Activated CD4-positive, alpha-beta memory T cell treated with anti-CD3 and anti-CD28 coated beads, Interleukin-2, amount 10 ng/mL, durations not matched to agents 7 days and 5 days (primary cell): Measurements from ENCODE around the gene ANGPTL1. TPM values are rescaled to one million over a fixed set of nuclear protein-coding genes. Genes with fewer than 3 reads are reported as not detected.
"Not testable (repeated sequence)": the region's sequence is repeated elsewhere in the genome, so short reads cannot be mapped to it uniquely, and the experiment has no call there.

Source experiments
- CTCF ChIA-PET: fragments of 350-600 bp; sonication (Branson Sonifier 250); formaldehyde crosslinking; loops from one replicate; lab custom pipeline; 2021; ENCODE audit warnings: antibody characterized with exemption, inconsistent platforms; lab: Charles Lee
- POLR2A ChIA-PET: fragments of 350-600 bp; sonication (Branson Sonifier 250); formaldehyde crosslinking; loops from one replicate; lab custom pipeline; 2021; ENCODE audit warnings: antibody characterized with exemption; lab: Charles Lee
- DNase-seq: peaks from one replicate; pipeline ENCODE4 v3.0.0-alpha.2; 2020
- H3K27ac Mint-ChIP-seq: one replicate; pipeline ENCODE4 v1.8.0; 2021; ENCODE audit warnings: mild to moderate bottlenecking, mixed read lengths
- H3K27me3 Mint-ChIP-seq: one replicate; pipeline ENCODE4 v1.8.0; 2021; ENCODE audit warnings: mixed read lengths
- H3K36me3 Mint-ChIP-seq: one replicate; pipeline ENCODE4 v1.8.0; 2021; ENCODE audit warnings: low read depth, mixed read lengths
- H3K4me1 Mint-ChIP-seq: one replicate; pipeline ENCODE4 v1.8.0; 2021; ENCODE audit warnings: mixed read lengths
- H3K4me3 Mint-ChIP-seq: one replicate; pipeline ENCODE4 v1.8.0; 2021; ENCODE audit warnings: mild to moderate bottlenecking, mixed read lengths
- H3K9me3 Mint-ChIP-seq: one replicate; pipeline ENCODE4 v1.8.0; 2021; ENCODE audit warnings: mixed read lengths
- total RNA-seq, 2 experiments: library from RNA; stranded (reverse); gene quantifications; one replicate each; pipeline ENCODE4 v1.2.3, GENCODE V29; 2021

Gene ANGPTL1
- total RNA-seq, 2 experiments from 2014 or later, result not detected

- POLR2A ChIA-PET, result no interaction called here
- DNase-seq, result no peak
- no peaks in the 10 kb centered on the region for H3K36me3 Mint-ChIP-seq
- no peak overlapping the region for H3K4me3 Mint-ChIP-seq
- CTCF ChIA-PET, result no interaction called here
- H3K27ac Mint-ChIP-seq, result no peak overlapping the region
- H3K4me1 Mint-ChIP-seq, result no peaks in the 10 kb centered on the region
- H3K27me3 Mint-ChIP-seq, result no peaks in the 10 kb centered on the region
- no peaks in the 10 kb centered on the region for H3K9me3 Mint-ChIP-seq
Measured at GRCh38 chr1:178849918-178850317, 21.0 kb downstream of the ANGPTL1 start.

GRCh38 chr1:178847919-178848318 lies 23.0 kb downstream of the ANGPTL1 start:
- POLR2A ChIA-PET, H3K36me3 Mint-ChIP-seq, DNase-seq, H3K27me3 Mint-ChIP-seq, H3K4me1 Mint-ChIP-seq, CTCF ChIA-PET, H3K9me3 Mint-ChIP-seq, H3K27ac Mint-ChIP-seq, H3K4me3 Mint-ChIP-seq: not testable (repeated sequence)

- ChIA-PET CTCF (no interaction called here), POLR2A (no interaction called here)
- Mint-ChIP-seq H3K36me3 (no peaks in the 10 kb centered on the region), H3K4me3 (no peak overlapping the region), H3K4me1 (no peaks in the 10 kb centered on the region), H3K27ac (no peak overlapping the region), H3K27me3 (no peaks in the 10 kb centered on the region), H3K9me3 (no peaks in the 10 kb centered on the region)
- DNase-seq, result no peak
Measured at GRCh38 chr1:178847396-178847849, 23.5 kb downstream of the ANGPTL1 start.

GRCh38 chr1:178846306-178846705 lies 24.6 kb downstream of the ANGPTL1 start:
- H3K27ac Mint-ChIP-seq, result no peak overlapping the region
- no peaks in the 10 kb centered on the region for H3K9me3 Mint-ChIP-seq
- H3K4me1 Mint-ChIP-seq, result no peaks in the 10 kb centered on the region
- H3K36me3 Mint-ChIP-seq, result no peaks in the 10 kb centered on the region
- DNase-seq, result no peak
- ChIA-PET CTCF (no interaction called here), POLR2A (no interaction called here)
- no peak overlapping the region for H3K4me3 Mint-ChIP-seq
- no peaks in the 10 kb centered on the region for H3K27me3 Mint-ChIP-seq

- Mint-ChIP-seq H3K9me3 (no peaks in the 10 kb centered on the region), H3K36me3 (no peaks in the 10 kb centered on the region), H3K27ac (no peak overlapping the region), H3K4me1 (no peaks in the 10 kb centered on the region), H3K4me3 (no peak overlapping the region), H3K27me3 (no peaks in the 10 kb centered on the region)
- ChIA-PET CTCF (no interaction called here), POLR2A (no interaction called here)
- DNase-seq, result no peak
Measured at GRCh38 chr1:178844436-178844835, 26.4 kb downstream of the ANGPTL1 start.

- no peaks in the 10 kb centered on the region for H3K27me3 Mint-ChIP-seq
- H3K9me3 Mint-ChIP-seq, result no peaks in the 10 kb centered on the region
- no peak for DNase-seq
- H3K27ac Mint-ChIP-seq, result no peak overlapping the region
- CTCF ChIA-PET, result no interaction called here
- no peaks in the 10 kb centered on the region for H3K36me3 Mint-ChIP-seq
- peaks cover 5% of the 10 kb centered on the region for H3K4me1 Mint-ChIP-seq
- POLR2A ChIA-PET, result no interaction called here
- no peak overlapping the region for H3K4me3 Mint-ChIP-seq
Measured at GRCh38 chr1:178825167-178825566, 45.7 kb downstream of the ANGPTL1 start.

- Mint-ChIP-seq H3K4me3 (no peak overlapping the region), H3K27me3 (no peaks in the 10 kb centered on the region), H3K27ac (no peak overlapping the region), H3K4me1 (peaks cover 5% of the 10 kb centered on the region), H3K9me3 (no peaks in the 10 kb centered on the region), H3K36me3 (no peaks in the 10 kb centered on the region)
- CTCF ChIA-PET, result interaction anchor here (0.6 kb wide), 1 partner anchor 596 kb away, joined by 3 read pairs; no protein-coding TSS in a partner anchor
- POLR2A ChIA-PET, result no interaction called here
- no peak for DNase-seq
Measured at GRCh38 chr1:178821134-178821866, 49.6 kb downstream of the ANGPTL1 start.

- CTCF ChIA-PET, result no interaction called here
- no peak overlapping the region for H3K27ac Mint-ChIP-seq
- no peak for DNase-seq
- H3K27me3 Mint-ChIP-seq, result no peaks in the 10 kb centered on the region
- peaks cover 5% of the 10 kb centered on the region for H3K4me1 Mint-ChIP-seq
- POLR2A ChIA-PET, result no interaction called here
- H3K9me3 Mint-ChIP-seq, result no peaks in the 10 kb centered on the region
- no peaks in the 10 kb centered on the region for H3K36me3 Mint-ChIP-seq
- H3K4me3 Mint-ChIP-seq, result no peak overlapping the region
Measured at GRCh38 chr1:178819123-178819522, 51.8 kb downstream of the ANGPTL1 start.

GRCh38 chr1:178818416-178818815 lies 52.5 kb downstream of the ANGPTL1 start:
- POLR2A ChIA-PET, result no interaction called here
- H3K9me3 Mint-ChIP-seq, result no peaks in the 10 kb centered on the region
- peaks cover 5% of the 10 kb centered on the region for H3K4me1 Mint-ChIP-seq
- no peaks in the 10 kb centered on the region for H3K27me3 Mint-ChIP-seq
- no peak overlapping the region for H3K4me3 Mint-ChIP-seq
- DNase-seq, result no peak
- no peaks in the 10 kb centered on the region for H3K36me3 Mint-ChIP-seq
- H3K27ac Mint-ChIP-seq, result no peak overlapping the region
- CTCF ChIA-PET, result no interaction called here

GRCh38 chr1:178810585-178810984 lies 60.3 kb downstream of the ANGPTL1 start:
- no peaks in the 10 kb centered on the region for H3K9me3 Mint-ChIP-seq
- no peaks in the 10 kb centered on the region for H3K4me1 Mint-ChIP-seq
- H3K4me3 Mint-ChIP-seq, result no peak overlapping the region
- H3K27me3 Mint-ChIP-seq, result no peaks in the 10 kb centered on the region
- DNase-seq, result no peak
- H3K36me3 Mint-ChIP-seq, result no peaks in the 10 kb centered on the region
- no peak overlapping the region for H3K27ac Mint-ChIP-seq
- ChIA-PET CTCF (no interaction called here), POLR2A (no interaction called here)

- Mint-ChIP-seq H3K27ac (no peak overlapping the region), H3K4me1 (no peaks in the 10 kb centered on the region)
Measured at GRCh38 chr1:178808529-178808928, 62.3 kb downstream of the ANGPTL1 start.

GRCh38 chr1:178806665-178807300 lies 64.1 kb downstream of the ANGPTL1 start:
- Mint-ChIP-seq H3K27ac (no peak overlapping the region), H3K27me3 (no peaks in the 10 kb centered on the region), H3K36me3 (no peaks in the 10 kb centered on the region), H3K4me1 (no peaks in the 10 kb centered on the region), H3K9me3 (no peaks in the 10 kb centered on the region), H3K4me3 (no peak overlapping the region)
- CTCF ChIA-PET, result no interaction called here
- no peak for DNase-seq
- POLR2A ChIA-PET, result no interaction called here

More at GRCh38 chr1:178808529-178808928, 62.3 kb downstream of the ANGPTL1 start:
- ChIA-PET CTCF (no interaction called here), POLR2A (no interaction called here)
- Mint-ChIP-seq H3K9me3 (no peaks in the 10 kb centered on the region), H3K27me3 (no peaks in the 10 kb centered on the region), H3K36me3 (no peaks in the 10 kb centered on the region), H3K4me3 (no peak overlapping the region)
- no peak for DNase-seq

- POLR2A ChIA-PET, result no interaction called here
- CTCF ChIA-PET, result no interaction called here
- no peak overlapping the region for H3K27ac Mint-ChIP-seq
- H3K36me3 Mint-ChIP-seq, result no peaks in the 10 kb centered on the region
- H3K4me3 Mint-ChIP-seq, result no peak overlapping the region
- no peaks in the 10 kb centered on the region for H3K27me3 Mint-ChIP-seq
- no peaks in the 10 kb centered on the region for H3K4me1 Mint-ChIP-seq
- no peaks in the 10 kb centered on the region for H3K9me3 Mint-ChIP-seq
- no peak for DNase-seq
Measured at GRCh38 chr1:178802873-178803272, 68.0 kb downstream of the ANGPTL1 start.
